Measurements from ENCODE around the gene POLR3B. TPM values are rescaled to one million over a fixed set of nuclear protein-coding genes. Genes with fewer than 3 reads are reported as not detected.

Gene POLR3B
- total and polyA plus RNA-seq, 9 of the 15 experiments (the other 6 are each of a cell fraction or from before 2014, with no cell fraction given) = 7.6 to 17.9 (median 14.4) TPM

DNA sequence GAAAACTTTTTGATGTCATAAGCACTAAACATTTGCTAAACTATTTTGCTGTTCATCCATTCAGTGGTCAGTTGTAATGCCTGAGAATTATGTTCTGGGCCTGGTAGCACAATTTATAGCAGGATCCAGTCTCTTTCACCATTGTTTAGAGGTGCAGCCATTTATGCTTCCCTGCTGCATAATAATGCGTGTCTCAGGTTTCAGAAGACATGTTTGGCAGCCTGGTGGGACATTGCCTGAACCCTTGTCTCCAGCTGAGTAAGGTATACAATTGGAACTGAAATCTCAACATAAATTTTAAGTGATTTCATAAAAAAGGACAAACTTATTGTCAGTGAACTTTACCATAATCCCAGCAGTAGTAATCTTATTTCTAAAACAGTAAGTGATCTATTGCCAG is 94.8 kb downstream of the POLR3B start:
- H2AFZ ChIP-seq (ENCODE audit: low read depth, low read length) = no peak overlapping the region
- ATAC-seq = no peak
- WGBS (ENCODE audit: insufficient coverage, low coverage, missing lambda C conversion rate) = 93% methylated on average over 1 of the region's 1 CpG
- H3K27ac ChIP-seq (ENCODE audit: extremely low read depth, low read depth, low read length) = no peak overlapping the region
- H3K9me3 ChIP-seq (replicated peaks; ENCODE audit: control insufficient read depth, insufficient read depth, low read depth, low read length) = no peaks in the 10 kb centered on the region
- no peaks in the 10 kb centered on the region for H3K4me1 ChIP-seq (replicated peaks in 1 of 2; ENCODE audit: control insufficient read depth in 2 of 2, insufficient read depth in 2 of 2, low read length in 2 of 2)
- DNase-seq (ENCODE audit: extremely low read depth in 1 of 4, low spot score in 3 of 4) = no peak
- H3K9me1 ChIP-seq (ENCODE audit: control insufficient read depth, insufficient read depth, low read length) = no peaks in the 10 kb centered on the region
- no peaks in the 10 kb centered on the region for H3K79me2 ChIP-seq (ENCODE audit: control insufficient read depth, insufficient read depth, low read length)
- H3K9ac ChIP-seq (ENCODE audit: insufficient read depth in 1 of 2, low read depth in 2 of 2, low read length in 2 of 2) = no peak overlapping the region
- no peak overlapping the region for H3K4me2 ChIP-seq (ENCODE audit: insufficient read depth, low read length)
- no peaks in the 10 kb centered on the region for H3K27me3 ChIP-seq (ENCODE audit: control insufficient read depth in 2 of 2, insufficient read depth in 2 of 2, low read length in 2 of 2)
- in situ Hi-C loops (cut with MboI) = no loop called here
- H4K20me1 ChIP-seq (replicated peaks; ENCODE audit: control insufficient read depth, insufficient read depth, low read length) = no peaks in the 10 kb centered on the region
- no TSS peak for BruUV-seq (replicated peaks)
- ChIA-PET POLR2A (interaction anchor here (1.1 kb wide), 1 partner anchor 9 kb away, joined by 4 read pairs; no protein-coding TSS in a partner anchor), CTCF (ENCODE audit: low intra/inter-chr PET ratio) (no interaction called here)
- intact Hi-C loops (cut with micrococcal nuclease) = no loop called here
- no peak overlapping the region for H3K4me3 ChIP-seq
- no peak for FAIRE-seq
- H3K36me3 ChIP-seq (ENCODE audit: control insufficient read depth, insufficient read depth, low read length) = peaks cover 14% of the 10 kb centered on the region; the same call in 1 of the 3 replicates
- TF ChIP-seq CBX1 (IDR thresholded peaks at IDR 0.05; ENCODE audit: low read depth) (no peak), ZNF146 (CRISPR knock-in tag; IDR thresholded peaks at IDR 0.05; ENCODE audit: unreplicated experiment) (no peak), TARDBP (IDR thresholded peaks at IDR 0.05) (no peak), ZNF696 (CRISPR knock-in tag; conservative IDR thresholded peaks at IDR 0.05) (no peak), BCL6 (CRISPR knock-in tag; IDR thresholded peaks at IDR 0.05) (no peak), SMAD3 (CRISPR knock-in tag; conservative IDR thresholded peaks at IDR 0.05) (no peak), BCOR (IDR thresholded peaks at IDR 0.05) (no peak)
- TF ChIP-seq, protein P1, sequence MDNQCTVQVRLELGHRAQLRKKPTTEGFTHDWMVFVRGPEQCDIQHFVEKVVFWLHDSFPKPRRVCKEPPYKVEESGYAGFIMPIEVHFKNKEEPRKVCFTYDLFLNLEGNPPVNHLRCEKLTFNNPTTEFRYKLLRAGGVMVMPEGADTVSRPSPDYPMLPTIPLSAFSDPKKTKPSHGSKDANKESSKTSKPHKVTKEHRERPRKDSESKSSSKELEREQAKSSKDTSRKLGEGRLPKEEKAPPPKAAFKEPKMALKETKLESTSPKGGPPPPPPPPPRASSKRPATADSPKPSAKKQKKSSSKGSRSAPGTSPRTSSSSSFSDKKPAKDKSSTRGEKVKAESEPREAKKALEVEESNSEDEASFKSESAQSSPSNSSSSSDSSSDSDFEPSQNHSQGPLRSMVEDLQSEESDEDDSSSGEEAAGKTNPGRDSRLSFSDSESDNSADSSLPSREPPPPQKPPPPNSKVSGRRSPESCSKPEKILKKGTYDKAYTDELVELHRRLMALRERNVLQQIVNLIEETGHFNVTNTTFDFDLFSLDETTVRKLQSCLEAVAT (IDR thresholded peaks at IDR 0.05) = no peak
- TF ChIP-seq, protein P2, sequence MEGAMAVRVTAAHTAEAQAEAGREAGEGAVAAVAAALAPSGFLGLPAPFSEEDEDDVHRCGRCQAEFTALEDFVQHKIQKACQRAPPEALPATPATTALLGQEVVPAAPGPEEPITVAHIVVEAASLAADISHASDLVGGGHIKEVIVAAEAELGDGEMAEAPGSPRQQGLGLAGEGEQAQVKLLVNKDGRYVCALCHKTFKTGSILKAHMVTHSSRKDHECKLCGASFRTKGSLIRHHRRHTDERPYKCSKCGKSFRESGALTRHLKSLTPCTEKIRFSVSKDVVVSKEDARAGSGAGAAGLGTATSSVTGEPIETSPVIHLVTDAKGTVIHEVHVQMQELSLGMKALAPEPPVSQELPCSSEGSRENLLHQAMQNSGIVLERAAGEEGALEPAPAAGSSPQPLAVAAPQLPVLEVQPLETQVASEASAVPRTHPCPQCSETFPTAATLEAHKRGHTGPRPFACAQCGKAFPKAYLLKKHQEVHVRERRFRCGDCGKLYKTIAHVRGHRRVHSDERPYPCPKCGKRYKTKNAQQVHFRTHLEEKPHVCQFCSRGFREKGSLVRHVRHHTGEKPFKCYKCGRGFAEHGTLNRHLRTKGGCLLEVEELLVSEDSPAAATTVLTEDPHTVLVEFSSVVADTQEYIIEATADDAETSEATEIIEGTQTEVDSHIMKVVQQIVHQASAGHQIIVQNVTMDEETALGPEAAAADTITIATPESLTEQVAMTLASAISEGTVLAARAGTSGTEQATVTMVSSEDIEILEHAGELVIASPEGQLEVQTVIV (CRISPR knock-in tag; IDR thresholded peaks at IDR 0.05; ENCODE audit: borderline replicate concordance) = no peak
- TF ChIP-seq, protein P3, sequence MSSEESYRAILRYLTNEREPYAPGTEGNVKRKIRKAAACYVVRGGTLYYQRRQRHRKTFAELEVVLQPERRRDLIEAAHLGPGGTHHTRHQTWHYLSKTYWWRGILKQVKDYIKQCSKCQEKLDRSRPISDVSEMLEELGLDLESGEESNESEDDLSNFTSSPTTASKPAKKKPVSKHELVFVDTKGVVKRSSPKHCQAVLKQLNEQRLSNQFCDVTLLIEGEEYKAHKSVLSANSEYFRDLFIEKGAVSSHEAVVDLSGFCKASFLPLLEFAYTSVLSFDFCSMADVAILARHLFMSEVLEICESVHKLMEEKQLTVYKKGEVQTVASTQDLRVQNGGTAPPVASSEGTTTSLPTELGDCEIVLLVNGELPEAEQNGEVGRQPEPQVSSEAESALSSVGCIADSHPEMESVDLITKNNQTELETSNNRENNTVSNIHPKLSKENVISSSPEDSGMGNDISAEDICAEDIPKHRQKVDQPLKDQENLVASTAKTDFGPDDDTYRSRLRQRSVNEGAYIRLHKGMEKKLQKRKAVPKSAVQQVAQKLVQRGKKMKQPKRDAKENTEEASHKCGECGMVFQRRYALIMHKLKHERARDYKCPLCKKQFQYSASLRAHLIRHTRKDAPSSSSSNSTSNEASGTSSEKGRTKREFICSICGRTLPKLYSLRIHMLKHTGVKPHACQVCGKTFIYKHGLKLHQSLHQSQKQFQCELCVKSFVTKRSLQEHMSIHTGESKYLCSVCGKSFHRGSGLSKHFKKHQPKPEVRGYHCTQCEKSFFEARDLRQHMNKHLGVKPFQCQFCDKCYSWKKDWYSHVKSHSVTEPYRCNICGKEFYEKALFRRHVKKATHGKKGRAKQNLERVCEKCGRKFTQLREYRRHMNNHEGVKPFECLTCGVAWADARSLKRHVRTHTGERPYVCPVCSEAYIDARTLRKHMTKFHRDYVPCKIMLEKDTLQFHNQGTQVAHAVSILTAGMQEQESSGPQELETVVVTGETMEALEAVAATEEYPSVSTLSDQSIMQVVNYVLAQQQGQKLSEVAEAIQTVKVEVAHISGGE (CRISPR knock-in tag; IDR thresholded peaks at IDR 0.05) = no peak
- TF ChIP-seq, protein P4, sequence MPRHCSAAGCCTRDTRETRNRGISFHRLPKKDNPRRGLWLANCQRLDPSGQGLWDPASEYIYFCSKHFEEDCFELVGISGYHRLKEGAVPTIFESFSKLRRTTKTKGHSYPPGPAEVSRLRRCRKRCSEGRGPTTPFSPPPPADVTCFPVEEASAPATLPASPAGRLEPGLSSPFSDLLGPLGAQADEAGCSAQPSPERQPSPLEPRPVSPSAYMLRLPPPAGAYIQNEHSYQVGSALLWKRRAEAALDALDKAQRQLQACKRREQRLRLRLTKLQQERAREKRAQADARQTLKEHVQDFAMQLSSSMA (CRISPR knock-in tag; IDR thresholded peaks at IDR 0.05) = no peak
- TF ChIP-seq, protein P5, sequence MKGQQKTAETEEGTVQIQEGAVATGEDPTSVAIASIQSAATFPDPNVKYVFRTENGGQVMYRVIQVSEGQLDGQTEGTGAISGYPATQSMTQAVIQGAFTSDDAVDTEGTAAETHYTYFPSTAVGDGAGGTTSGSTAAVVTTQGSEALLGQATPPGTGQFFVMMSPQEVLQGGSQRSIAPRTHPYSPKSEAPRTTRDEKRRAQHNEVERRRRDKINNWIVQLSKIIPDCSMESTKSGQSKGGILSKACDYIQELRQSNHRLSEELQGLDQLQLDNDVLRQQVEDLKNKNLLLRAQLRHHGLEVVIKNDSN (CRISPR knock-in tag; IDR thresholded peaks at IDR 0.05) = no peak
- TF ChIP-seq, protein P6, sequence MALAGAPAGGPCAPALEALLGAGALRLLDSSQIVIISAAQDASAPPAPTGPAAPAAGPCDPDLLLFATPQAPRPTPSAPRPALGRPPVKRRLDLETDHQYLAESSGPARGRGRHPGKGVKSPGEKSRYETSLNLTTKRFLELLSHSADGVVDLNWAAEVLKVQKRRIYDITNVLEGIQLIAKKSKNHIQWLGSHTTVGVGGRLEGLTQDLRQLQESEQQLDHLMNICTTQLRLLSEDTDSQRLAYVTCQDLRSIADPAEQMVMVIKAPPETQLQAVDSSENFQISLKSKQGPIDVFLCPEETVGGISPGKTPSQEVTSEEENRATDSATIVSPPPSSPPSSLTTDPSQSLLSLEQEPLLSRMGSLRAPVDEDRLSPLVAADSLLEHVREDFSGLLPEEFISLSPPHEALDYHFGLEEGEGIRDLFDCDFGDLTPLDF (CRISPR knock-in tag; IDR thresholded peaks at IDR 0.05) = no peak

Data from K562 (cell line).